Fibroblast of peridontal ligament (primary cell): ENCODE measurements around the gene GLI2.

Experiments used
- DNase-seq: peaks from one replicate; pipeline ENCODE4 v3.0.0-alpha.2; 2010; ENCODE audit errors: extremely low read depth

The GLI2 gene

GRCh38 chr2:120712180-120712681, 23.4 kb upstream of the GLI2 start:
- DNase-seq = peak; percentile 12

GRCh38 chr2:120715353-120715752, 20.3 kb upstream of the GLI2 start:
- no peak for DNase-seq

- DNase-seq = no peak
Observed at GRCh38 chr2:120715941-120716340, 19.7 kb upstream of the GLI2 start.

GRCh38 chr2:120716641-120717585, 18.8 kb upstream of the GLI2 start:
- no peak for DNase-seq

- DNase-seq = no peak
Observed at GRCh38 chr2:120719491-120719890, 16.2 kb upstream of the GLI2 start.

- DNase-seq = no peak
Observed at GRCh38 chr2:120720231-120720630, 15.4 kb upstream of the GLI2 start.

- no peak for DNase-seq
Observed at GRCh38 chr2:120720746-120721375, 14.8 kb upstream of the GLI2 start.

GRCh38 chr2:120722246-120722567, 13.5 kb upstream of the GLI2 start:
- no peak for DNase-seq

- peak; percentile 62 for DNase-seq
Observed at GRCh38 chr2:120722568-120723421, 12.9 kb upstream of the GLI2 start.

- DNase-seq = no peak
Observed at GRCh38 chr2:120726245-120726644, 9.4 kb upstream of the GLI2 start.

GRCh38 chr2:120729406-120730399, 6.0 kb upstream of the GLI2 start:
- DNase-seq = peak; percentile 84

- DNase-seq = no peak
Observed at GRCh38 chr2:120731175-120731574, 4.5 kb upstream of the GLI2 start.

- DNase-seq = no peak
Observed at GRCh38 chr2:120732506-120733237, 3.0 kb upstream of the GLI2 start.

- DNase-seq = no peak
Observed at GRCh38 chr2:120733238-120733932, 2.3 kb upstream of the GLI2 start.

- DNase-seq = peak; percentile 62
Observed at GRCh38 chr2:120734930-120735651, 577 bp upstream of the GLI2 start.

GRCh38 chr2:120736202-120736623, 545 bp downstream of the GLI2 start:
- DNase-seq = no peak

GRCh38 chr2:120736624-120737339, 1.1 kb downstream of the GLI2 start:
- peak; percentile 79 for DNase-seq
